ENCODE data around the gene KBTBD8.

Gene KBTBD8

GRCh38 chr3:67009716-67010115 is 11.6 kb downstream of the KBTBD8 start:
- no peak for TF ChIP-seq ZFX (IDR thresholded peaks at IDR 0.05; ENCODE audit: borderline replicate concordance)
- TF ChIP-seq, protein P1, sequence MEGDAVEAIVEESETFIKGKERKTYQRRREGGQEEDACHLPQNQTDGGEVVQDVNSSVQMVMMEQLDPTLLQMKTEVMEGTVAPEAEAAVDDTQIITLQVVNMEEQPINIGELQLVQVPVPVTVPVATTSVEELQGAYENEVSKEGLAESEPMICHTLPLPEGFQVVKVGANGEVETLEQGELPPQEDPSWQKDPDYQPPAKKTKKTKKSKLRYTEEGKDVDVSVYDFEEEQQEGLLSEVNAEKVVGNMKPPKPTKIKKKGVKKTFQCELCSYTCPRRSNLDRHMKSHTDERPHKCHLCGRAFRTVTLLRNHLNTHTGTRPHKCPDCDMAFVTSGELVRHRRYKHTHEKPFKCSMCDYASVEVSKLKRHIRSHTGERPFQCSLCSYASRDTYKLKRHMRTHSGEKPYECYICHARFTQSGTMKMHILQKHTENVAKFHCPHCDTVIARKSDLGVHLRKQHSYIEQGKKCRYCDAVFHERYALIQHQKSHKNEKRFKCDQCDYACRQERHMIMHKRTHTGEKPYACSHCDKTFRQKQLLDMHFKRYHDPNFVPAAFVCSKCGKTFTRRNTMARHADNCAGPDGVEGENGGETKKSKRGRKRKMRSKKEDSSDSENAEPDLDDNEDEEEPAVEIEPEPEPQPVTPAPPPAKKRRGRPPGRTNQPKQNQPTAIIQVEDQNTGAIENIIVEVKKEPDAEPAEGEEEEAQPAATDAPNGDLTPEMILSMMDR (IDR thresholded peaks at IDR 0.05): no peak

GRCh38 chr3:67011414-67012131 is 13.5 kb downstream of the KBTBD8 start:
- no peak overlapping the region for H3K27ac ChIP-seq
- TF ChIP-seq ZFX (IDR thresholded peaks at IDR 0.05; ENCODE audit: borderline replicate concordance): no peak

More at GRCh38 chr3:67009716-67010115, 11.6 kb downstream of the KBTBD8 start:
- no peak overlapping the region for H3K27ac ChIP-seq

DNA sequence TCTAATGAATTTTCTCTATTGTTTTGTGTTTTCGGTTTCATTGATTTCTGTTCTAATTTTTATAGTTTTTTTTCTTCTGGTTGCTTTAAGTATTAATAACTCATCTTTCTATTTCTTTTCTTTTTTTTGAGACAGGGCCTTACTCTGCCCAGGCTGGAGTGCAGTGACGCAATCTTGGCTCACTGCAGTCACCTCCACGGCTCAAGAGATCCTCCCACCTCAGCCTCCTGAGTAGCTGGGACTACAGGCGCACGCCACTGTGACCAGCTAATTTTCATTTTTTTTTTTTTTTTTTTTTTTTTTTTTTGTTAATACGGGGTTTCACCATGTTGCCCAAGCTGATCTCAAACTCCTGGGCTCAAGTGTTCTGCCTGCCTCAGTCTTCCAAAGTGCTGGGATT is 14.5 kb downstream of the KBTBD8 start:
- no peak overlapping the region for H3K27ac ChIP-seq
- TF ChIP-seq ZFX (IDR thresholded peaks at IDR 0.05; ENCODE audit: borderline replicate concordance): no peak
- TF ChIP-seq, protein P1 (IDR thresholded peaks at IDR 0.05): no peak

- TF ChIP-seq, protein P1 (IDR thresholded peaks at IDR 0.05): no peak
- no peak for TF ChIP-seq ZFX (IDR thresholded peaks at IDR 0.05; ENCODE audit: borderline replicate concordance)
- H3K27ac ChIP-seq: no peak overlapping the region
These were observed 17.8 kb downstream of the KBTBD8 start for GRCh38 chr3:67015702-67016484.

DNA sequence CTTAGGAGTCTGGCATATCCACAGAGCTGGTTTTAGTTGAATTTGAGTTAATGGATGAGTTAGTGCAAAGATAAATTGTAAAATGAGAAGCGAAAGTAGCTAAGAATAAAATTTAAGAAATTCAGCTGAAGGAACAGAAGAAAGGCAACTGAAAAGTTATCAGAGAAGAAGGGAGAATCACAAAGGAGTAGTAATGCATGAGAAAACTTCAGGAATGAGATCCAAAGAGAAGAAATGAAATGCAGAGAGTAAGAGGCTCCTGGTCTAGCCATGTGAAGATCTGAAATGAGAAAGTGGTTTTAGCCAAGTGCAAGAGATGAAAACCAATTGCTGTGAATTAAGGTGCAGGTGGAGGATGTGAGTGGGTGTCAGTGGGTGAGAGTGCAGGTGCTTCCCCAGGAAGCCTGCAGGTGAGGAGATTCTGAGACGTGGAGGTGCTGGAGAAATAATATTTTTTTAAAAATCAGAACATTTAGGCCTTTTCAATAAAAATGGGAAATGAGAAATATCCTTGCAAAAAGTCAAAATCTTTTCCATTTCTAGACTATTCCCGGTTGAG is 18.5 kb downstream of the KBTBD8 start:
- no peak for TF ChIP-seq ZFX (IDR thresholded peaks at IDR 0.05; ENCODE audit: borderline replicate concordance)
- TF ChIP-seq, protein P1 (IDR thresholded peaks at IDR 0.05): no peak
- H3K27ac ChIP-seq: no peak overlapping the region

GRCh38 chr3:67017211-67017610 is 19.1 kb downstream of the KBTBD8 start:
- TF ChIP-seq, protein P1 (IDR thresholded peaks at IDR 0.05): no peak
- TF ChIP-seq ZFX (IDR thresholded peaks at IDR 0.05; ENCODE audit: borderline replicate concordance): no peak
- H3K27ac ChIP-seq: no peak overlapping the region

GRCh38 chr3:67018105-67018788 is 20.1 kb downstream of the KBTBD8 start:
- no peak overlapping the region for H3K27ac ChIP-seq
- TF ChIP-seq ZFX (IDR thresholded peaks at IDR 0.05; ENCODE audit: borderline replicate concordance): no peak
- TF ChIP-seq, protein P1 (IDR thresholded peaks at IDR 0.05): no peak

Measured in 22Rv1 (cell line).